Panc1 (cell line): ENCODE data around the gene SPAM1. TPM values are rescaled to one million over a fixed set of nuclear protein-coding genes. Genes with fewer than 3 reads are reported as not detected.

Experiments used
- ATAC-seq: fragments of 200-7000 bp; cut with Tn5 transposase; 2 replicates; pipeline ENCODE4 v1.9.1; 2020; ENCODE audit warnings: mild to moderate bottlenecking, moderate library complexity
- BruUV-seq: library from RNA; stranded (reverse); fragments of 400-500 nt; replicated peaks from 2 replicates; lab custom pipeline; 2021; lab: Mats Ljungman, UMichigan
- CTCF ChIA-PET: fragments of 300-600 bp; sonication (Branson Sonifier 250); formaldehyde crosslinking; loops from one replicate; lab custom pipeline; 2022; ENCODE audit warnings: antibody characterized with exemption; lab: Charles Lee
- POLR2A ChIA-PET: fragments of 300-600 bp; sonication (Branson Sonifier 250); formaldehyde crosslinking; loops from one replicate; lab custom pipeline; 2022; ENCODE audit warnings: antibody characterized with exemption; lab: Charles Lee
- DNase-seq: peaks from one replicate; pipeline ENCODE4 v3.0.0-alpha.2; 2010; ENCODE audit warnings: low read depth, low spot score
- H3K27ac ChIP-seq: 2 replicates; pipeline ENCODE4 v1.5.1; 2011; ENCODE audit warnings: mild to moderate bottlenecking, low read length, inconsistent platforms
- H3K27me3 ChIP-seq: fragments of 200-500 bp; sonication (Bioruptor generic); 2 replicates; pipeline ENCODE4 v1.6.0; 2014; ENCODE audit warnings: low read length, inconsistent platforms; ENCODE audit not compliant: control insufficient read depth, insufficient read depth
- H3K36me3 ChIP-seq: fragments of 200-500 bp; sonication (Bioruptor generic); 2 replicates; pipeline ENCODE4 v1.5.1; 2014; ENCODE audit warnings: inconsistent platforms, mild to moderate bottlenecking, low read length, moderate library complexity; ENCODE audit not compliant: control insufficient read depth, insufficient read depth
- H3K4me1 ChIP-seq: 2 replicates; pipeline ENCODE4 v1.5.1; 2011; ENCODE audit warnings: inconsistent platforms, mild to moderate bottlenecking, low read length, moderate library complexity; ENCODE audit not compliant: control insufficient read depth, insufficient read depth
- H3K4me3 ChIP-seq, 2 experiments: 2 replicates each; pipeline ENCODE4 v1.5.1; 2011 to 2012; ENCODE audit warnings: low read depth in 2 of 2, low read length in 2 of 2, mild to moderate bottlenecking in 2 of 2, inconsistent platforms in 1 of 2, moderate library complexity in 1 of 2
- H3K9me3 ChIP-seq: fragments of 200-500 bp; sonication (Bioruptor generic); 2 replicates; pipeline ENCODE4 v1.5.1; 2014; ENCODE audit warnings: low read depth, mild to moderate bottlenecking, inconsistent platforms, low read length, moderate library complexity; ENCODE audit not compliant: control insufficient read depth, insufficient read depth
- POLR2AphosphoS5 ChIP-seq: IDR thresholded peaks from 2 replicates; pipeline ENCODE4 v1.6.1; 2012; ENCODE audit warnings: mild to moderate bottlenecking, low read depth, low read length, moderate library complexity
- SIN3A ChIP-seq: IDR thresholded peaks from 2 replicates; pipeline ENCODE4 v1.6.1; 2012; ENCODE audit warnings: low read depth, mild to moderate bottlenecking, low read length, moderate library complexity, borderline replicate concordance; ENCODE audit not compliant: insufficient read depth
- TCF7L2 ChIP-seq: IDR thresholded peaks from 2 replicates; pipeline ENCODE4 v1.6.1; 2011; ENCODE audit warnings: mild to moderate bottlenecking, low read depth, low read length, inconsistent platforms
- in situ Hi-C: cut with HindIII; loops from 2 replicates; pipeline ENCODE4 v1.10.0; 2016; ENCODE audit warnings: low sequenced_read_pairs, low pct_unique_long_range_greater_than_20kb
- intact Hi-C: fragments of 100-400 bp; cut with micrococcal nuclease; formaldehyde crosslinking; loops from one replicate; pipeline ENCODE4 v1.10.0; 2022; ENCODE audit not compliant: unreplicated experiment
- total RNA-seq: library from RNA; stranded (reverse); gene quantifications from one replicate; pipeline ENCODE4 v1.2.1, GENCODE V29; 2021; ENCODE audit not compliant: unreplicated experiment
- TF ChIP-seq, protein P1 (sequence below), 2 experiments: IDR thresholded peaks; 2 replicates each; pipeline ENCODE4 v1.6.1; 2011 to 2012; ENCODE audit warnings: low read depth in 2 of 2, control low read depth in 1 of 2, low read length in 1 of 2, mild to moderate bottlenecking in 1 of 2, moderate library complexity in 1 of 2; ENCODE audit not compliant: insufficient read depth in 1 of 2
- TF ChIP-seq, protein P2 (sequence below): fragments of 450-650 bp; IDR thresholded peaks from 2 replicates; pipeline ENCODE4 v1.5.1; 2017; ENCODE audit warnings: mild to moderate bottlenecking

The SPAM1 gene
- total RNA-seq, 1 experiment from 2014 or later: not detected

DNA sequence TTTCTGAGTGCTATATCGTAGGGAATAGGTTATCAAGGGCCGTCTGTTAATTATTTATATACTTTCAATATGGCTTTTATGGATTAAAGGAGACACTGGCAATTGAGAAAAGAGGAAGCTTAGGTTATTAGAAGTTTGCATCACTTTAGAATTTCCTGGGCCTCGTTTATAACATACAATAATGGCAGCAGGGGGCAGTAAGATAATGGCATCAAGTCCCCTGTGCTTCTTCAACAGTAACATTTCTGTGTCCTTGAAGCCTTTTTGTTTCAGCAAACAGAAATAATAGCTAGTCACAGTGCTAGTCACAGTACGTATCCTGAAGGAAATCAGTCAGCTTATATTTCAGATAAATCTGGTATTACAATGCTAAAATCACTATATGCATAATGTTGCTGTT, 41.9 kb downstream of the SPAM1 start:
- in situ Hi-C loops (no loop called here), intact Hi-C loops (no loop called here)
- Histone ChIP-seq H3K36me3 (no peaks in the 10 kb centered on the region), H3K27me3 (no peaks in the 10 kb centered on the region), H3K4me1 (no peaks in the 10 kb centered on the region), H3K9me3 (no peaks in the 10 kb centered on the region), H3K27ac (no peak overlapping the region), H3K4me3 (no peak overlapping the region)
- CTCF ChIA-PET: no interaction called here
- DNase-seq (no peak), ATAC-seq (no peak)
- no TSS peak for BruUV-seq
- TF ChIP-seq, protein P1, sequence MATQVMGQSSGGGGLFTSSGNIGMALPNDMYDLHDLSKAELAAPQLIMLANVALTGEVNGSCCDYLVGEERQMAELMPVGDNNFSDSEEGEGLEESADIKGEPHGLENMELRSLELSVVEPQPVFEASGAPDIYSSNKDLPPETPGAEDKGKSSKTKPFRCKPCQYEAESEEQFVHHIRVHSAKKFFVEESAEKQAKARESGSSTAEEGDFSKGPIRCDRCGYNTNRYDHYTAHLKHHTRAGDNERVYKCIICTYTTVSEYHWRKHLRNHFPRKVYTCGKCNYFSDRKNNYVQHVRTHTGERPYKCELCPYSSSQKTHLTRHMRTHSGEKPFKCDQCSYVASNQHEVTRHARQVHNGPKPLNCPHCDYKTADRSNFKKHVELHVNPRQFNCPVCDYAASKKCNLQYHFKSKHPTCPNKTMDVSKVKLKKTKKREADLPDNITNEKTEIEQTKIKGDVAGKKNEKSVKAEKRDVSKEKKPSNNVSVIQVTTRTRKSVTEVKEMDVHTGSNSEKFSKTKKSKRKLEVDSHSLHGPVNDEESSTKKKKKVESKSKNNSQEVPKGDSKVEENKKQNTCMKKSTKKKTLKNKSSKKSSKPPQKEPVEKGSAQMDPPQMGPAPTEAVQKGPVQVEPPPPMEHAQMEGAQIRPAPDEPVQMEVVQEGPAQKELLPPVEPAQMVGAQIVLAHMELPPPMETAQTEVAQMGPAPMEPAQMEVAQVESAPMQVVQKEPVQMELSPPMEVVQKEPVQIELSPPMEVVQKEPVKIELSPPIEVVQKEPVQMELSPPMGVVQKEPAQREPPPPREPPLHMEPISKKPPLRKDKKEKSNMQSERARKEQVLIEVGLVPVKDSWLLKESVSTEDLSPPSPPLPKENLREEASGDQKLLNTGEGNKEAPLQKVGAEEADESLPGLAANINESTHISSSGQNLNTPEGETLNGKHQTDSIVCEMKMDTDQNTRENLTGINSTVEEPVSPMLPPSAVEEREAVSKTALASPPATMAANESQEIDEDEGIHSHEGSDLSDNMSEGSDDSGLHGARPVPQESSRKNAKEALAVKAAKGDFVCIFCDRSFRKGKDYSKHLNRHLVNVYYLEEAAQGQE (IDR thresholded peaks at IDR 0.05; ENCODE audit: insufficient read depth in 1 of 2, low read depth in 2 of 2, low read length in 1 of 2): no peak
- TF ChIP-seq POLR2AphosphoS5 (no peak), TCF7L2 (no peak), SIN3A (no peak)
- TF ChIP-seq, protein P2, sequence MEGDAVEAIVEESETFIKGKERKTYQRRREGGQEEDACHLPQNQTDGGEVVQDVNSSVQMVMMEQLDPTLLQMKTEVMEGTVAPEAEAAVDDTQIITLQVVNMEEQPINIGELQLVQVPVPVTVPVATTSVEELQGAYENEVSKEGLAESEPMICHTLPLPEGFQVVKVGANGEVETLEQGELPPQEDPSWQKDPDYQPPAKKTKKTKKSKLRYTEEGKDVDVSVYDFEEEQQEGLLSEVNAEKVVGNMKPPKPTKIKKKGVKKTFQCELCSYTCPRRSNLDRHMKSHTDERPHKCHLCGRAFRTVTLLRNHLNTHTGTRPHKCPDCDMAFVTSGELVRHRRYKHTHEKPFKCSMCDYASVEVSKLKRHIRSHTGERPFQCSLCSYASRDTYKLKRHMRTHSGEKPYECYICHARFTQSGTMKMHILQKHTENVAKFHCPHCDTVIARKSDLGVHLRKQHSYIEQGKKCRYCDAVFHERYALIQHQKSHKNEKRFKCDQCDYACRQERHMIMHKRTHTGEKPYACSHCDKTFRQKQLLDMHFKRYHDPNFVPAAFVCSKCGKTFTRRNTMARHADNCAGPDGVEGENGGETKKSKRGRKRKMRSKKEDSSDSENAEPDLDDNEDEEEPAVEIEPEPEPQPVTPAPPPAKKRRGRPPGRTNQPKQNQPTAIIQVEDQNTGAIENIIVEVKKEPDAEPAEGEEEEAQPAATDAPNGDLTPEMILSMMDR: no peak; the same call in 1 of the 2 replicates
- POLR2A ChIA-PET: no interaction called here

DNA sequence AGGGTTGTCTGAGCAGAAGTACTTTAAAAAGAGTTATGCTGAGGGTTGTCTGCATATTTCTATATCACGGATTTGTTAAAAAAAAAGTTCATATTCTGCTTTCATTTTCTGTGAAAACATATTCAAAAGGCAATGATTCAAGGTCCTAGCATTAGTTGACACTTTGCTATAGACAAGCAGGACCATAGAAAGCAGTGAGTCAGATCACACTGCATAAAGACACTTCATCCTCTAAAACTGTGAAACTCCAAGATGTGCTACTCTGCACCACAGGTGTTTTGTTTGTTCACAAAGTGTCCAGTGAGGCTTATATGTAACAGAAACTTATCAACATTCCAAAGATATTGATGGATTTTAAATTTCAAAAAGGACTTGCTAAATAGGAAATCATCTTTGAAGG, 47.0 kb downstream of the SPAM1 start:
- no peak for DNase-seq
- POLR2A ChIA-PET: no interaction called here

DNA sequence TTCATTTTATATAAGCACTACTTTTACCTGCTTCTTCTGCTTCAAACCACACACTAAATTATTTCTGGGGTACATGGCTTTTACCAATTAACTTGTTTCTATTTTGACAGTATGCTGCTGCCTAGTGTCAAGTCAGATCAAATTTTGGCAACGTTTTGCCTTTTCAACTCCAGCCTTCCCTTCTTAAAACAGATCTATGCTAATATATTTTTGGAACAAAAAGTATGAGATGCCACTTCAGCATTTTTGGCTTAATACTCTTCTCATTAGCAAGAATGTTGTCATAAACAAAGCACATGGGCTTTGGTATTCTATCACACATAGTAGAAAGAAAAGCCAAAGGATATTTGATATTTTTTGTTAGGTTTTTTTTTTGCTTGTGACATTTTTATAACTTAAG, 47.8 kb downstream of the SPAM1 start:
- TF ChIP-seq, protein P2: no peak
- TF ChIP-seq TCF7L2 (no peak), SIN3A (no peak), POLR2AphosphoS5 (no peak)
- TF ChIP-seq, protein P1 (IDR thresholded peaks at IDR 0.05; ENCODE audit: insufficient read depth in 1 of 2, low read depth in 2 of 2, low read length in 1 of 2): no peak
- no peak overlapping the region for H3K27ac ChIP-seq
- CTCF ChIA-PET: no interaction called here
- in situ Hi-C loops: no loop called here
- no peaks in the 10 kb centered on the region for H3K27me3 ChIP-seq
- DNase-seq (no peak), ATAC-seq (no peak)
- H3K9me3 ChIP-seq: no peaks in the 10 kb centered on the region
- H3K4me3 ChIP-seq: no peak overlapping the region
- no peaks in the 10 kb centered on the region for H3K36me3 ChIP-seq
- intact Hi-C loops: no loop called here
- BruUV-seq: no TSS peak
- POLR2A ChIA-PET: no interaction called here
- H3K4me1 ChIP-seq: no peaks in the 10 kb centered on the region

More for the DNA sequence above, 47.0 kb downstream of the SPAM1 start:
- Histone ChIP-seq H3K4me1 (no peaks in the 10 kb centered on the region), H3K4me3 (no peak overlapping the region), H3K9me3 (no peaks in the 10 kb centered on the region), H3K36me3 (no peaks in the 10 kb centered on the region), H3K27ac (no peak overlapping the region), H3K27me3 (no peaks in the 10 kb centered on the region)
- BruUV-seq: no TSS peak
- TF ChIP-seq TCF7L2: no peak
- intact Hi-C loops (no loop called here), in situ Hi-C loops (no loop called here)
- no peak for ATAC-seq
- CTCF ChIA-PET: no interaction called here
